SW480 (cell line): Measurements from ENCODE around the gene KCNC2.

ENCODE experiments used
- DNase-seq: peaks from one replicate; pipeline ENCODE4 v3.0.0-alpha.2; 2016; ENCODE audit warnings: low spot score

KCNC2 gene

DNA sequence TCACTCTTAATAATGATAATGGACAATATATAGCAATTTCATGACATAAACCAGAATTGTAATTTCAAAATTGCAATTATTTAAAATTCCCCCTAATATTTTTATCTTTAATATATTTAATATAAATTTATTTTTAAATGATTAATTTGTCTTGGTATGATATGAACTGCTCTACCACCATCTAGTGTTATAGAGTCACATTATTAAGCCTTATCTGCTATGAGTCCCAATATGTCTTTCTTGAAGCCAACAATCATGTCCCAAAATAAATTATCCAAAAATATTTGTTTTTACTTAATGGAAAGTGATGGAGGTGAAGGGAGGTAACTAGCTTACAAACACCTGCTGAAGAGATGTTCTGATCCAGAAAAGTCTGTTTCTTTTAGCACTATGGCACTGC lies 151.4 kb downstream of the KCNC2 start:
- no peak for DNase-seq

DNA sequence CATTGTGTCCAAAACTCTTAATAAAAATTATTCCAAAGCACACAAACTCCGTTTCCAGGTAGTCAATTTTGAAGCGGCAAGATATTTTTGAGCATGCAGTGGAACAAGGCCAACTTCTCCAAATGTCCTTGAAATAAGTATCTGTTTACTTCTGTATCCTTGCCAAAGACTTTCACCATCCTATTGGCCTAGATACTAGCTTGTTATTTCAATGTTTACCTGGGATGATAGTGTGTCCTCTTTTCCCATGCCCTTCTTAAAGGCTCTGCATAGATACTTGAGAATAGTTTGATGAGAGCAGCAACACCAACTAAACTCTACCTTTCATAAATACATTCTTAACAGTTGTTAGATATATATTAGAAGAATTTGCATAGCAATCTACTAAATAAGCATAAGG lies 160.9 kb downstream of the KCNC2 start:
- DNase-seq = no peak

DNA sequence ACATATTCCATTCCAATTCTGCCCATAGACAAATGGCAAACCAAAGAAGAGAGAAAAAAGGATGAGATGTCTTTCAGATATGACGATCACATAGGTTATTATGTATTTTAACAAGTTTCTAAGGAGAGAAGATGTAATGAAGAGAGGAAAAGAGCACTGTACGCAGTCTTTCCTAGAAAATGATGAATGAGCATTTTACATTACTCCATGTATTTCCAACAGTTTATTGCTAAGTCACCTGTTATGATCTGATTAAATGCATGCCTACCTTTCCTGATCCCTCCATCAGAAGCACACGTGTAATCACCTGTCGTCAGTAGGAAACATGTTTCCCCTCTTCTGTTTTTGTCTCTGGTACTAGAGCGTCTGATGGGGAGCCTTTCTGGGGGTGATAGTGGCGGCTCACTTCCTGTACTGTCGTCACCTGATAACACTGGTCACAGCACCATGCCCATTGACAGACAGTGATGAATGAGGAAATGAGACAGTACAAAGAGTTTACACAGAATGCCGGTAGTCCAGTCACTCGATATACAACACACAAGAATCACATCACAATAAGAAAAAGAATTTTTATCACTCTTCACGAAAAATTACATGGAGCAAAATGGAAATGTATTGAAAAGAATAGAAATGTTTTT lies 161.6 kb downstream of the KCNC2 start:
- DNase-seq = no peak

DNA sequence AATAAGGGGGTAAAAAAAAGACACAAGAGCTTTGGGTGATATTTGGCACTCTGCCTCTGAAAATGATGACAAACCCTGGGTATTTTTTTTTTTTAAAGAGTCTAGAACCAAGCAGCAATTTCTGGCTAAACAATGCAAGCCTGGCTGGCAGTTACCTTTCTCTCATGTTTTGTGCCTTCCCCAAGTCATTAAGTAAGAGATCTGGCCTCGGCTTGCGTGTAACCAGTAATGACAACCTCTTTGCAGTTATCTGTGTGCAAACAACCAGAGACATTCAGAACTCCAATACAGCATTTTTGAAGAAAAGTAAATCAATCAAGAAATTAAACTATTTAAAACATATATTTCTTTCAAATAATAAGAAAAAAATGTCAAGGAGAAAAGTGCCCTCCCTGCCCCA lies 167.5 kb downstream of the KCNC2 start:
- no peak for DNase-seq

DNA sequence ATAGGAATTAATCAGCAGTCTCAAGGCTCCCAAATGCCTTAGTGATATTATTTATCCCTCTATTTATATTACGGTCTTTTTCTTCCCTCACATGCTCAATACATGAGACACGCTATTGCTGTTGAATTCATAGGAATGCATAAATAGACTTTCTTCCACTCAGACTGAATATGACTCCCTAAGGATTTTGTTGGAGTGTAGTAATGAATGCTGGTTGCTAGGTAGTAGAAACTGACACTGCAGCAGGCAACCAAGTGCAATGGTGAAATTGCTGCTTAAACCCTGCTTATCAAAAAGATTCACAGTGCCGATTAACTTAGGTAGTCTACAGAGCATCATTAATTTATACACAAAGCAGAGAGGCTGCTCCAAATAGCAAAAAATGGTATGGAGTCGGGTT lies 168.2 kb downstream of the KCNC2 start:
- DNase-seq = no peak

DNA sequence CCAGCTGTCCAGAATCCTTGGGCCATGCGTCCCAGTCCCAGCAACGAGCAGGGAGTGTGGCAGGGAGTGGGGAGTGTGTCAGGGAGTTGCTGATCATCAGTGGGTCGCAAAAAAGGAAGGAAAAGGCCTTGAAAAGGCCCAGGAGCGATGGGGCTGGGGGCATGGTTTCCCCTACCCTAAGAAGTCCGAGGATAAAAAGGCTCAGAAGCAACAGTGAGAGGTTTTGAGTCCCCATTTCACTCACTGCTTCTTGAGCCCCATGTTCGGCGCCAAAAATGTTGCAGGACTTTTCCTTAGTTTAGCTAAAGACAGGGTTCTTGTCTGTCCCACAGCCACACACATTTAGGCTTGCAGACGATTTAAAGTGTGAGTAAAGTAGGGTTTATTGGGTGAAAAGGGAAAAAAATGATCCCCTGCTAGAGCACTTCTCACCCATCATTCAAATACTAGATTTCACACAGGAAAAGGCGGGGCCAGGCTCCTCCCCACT lies 189.5 kb downstream of the KCNC2 start:
- no peak for DNase-seq

DNA sequence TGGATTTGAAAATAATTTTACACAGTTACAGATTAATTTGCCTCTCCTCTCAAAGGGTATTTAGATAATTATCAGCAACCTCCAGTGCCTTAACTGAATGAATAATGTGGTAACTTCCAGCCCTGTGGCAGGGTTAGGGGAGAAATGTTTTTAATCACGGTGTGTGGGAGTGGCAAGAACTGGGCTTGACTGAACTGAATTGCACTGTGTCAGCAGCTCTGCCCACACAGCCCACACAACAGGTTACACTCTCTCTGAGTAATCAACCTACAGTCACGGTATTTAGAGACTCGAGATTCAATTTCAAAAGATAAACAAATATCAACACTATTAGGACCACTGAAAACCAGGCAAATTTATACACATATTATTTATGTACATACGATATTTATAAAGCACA lies 198.5 kb downstream of the KCNC2 start:
- DNase-seq = peak; percentile 30

DNA sequence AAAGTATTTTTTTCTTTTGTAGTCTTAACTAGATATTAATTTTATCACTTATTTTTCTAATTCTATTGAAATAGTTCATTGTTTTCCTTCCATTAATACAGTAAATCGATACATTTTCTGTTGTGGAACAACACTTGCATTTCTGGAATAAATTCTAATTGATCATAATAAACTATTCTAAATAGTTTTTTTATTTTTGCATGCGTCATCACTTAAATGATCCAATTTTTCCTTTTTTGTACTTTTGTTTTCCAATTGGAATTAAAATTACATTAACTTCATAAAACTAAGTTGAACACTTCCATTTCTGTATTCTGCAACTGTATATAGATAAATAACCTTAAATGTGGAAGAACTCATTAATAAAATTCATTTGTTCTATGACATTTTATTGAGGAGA lies 202.5 kb downstream of the KCNC2 start:
- no peak for DNase-seq

DNA sequence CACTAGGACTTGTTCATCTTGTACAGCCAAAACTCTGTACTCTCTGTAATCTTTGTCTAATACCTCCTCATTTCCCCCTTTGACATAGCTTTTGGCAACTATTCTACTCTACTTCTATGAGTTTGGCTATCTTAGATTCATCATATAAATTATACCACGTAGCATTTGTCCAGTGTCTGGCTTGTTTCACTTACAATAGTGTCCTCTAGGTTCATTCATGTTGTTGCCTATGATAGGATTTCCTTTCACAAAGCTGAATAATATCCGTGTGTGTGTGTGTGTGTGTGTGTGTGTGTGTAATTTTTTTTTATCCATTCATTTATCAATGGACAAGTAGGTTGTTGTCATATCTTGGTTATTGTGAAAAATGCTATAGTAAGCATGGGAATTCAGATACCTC lies 209.5 kb downstream of the KCNC2 start:
- DNase-seq = no peak

DNA sequence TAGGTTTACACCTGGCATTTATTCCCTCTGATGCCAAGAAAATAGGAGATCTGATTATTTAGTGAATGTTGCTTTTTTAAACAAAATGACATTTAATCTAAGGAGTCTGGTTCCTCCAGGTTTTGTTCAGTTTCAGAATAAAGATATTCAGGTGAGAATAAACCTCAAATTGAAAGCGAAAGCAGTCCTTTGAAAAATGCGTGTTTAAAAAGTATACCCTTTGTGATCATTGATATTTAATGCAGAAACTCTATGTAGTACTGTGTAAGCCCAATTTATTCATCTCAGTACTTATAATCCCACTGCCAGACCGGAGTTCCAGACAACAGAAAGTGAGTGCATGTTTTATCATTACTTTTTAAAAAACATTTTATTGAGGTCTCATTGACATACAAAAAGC lies 210.2 kb downstream of the KCNC2 start:
- no peak for DNase-seq
